Parathyroid adenoma (tissue), 2 donors: Measurements from ENCODE around the gene RBP7.

ENCODE experiments used
- H2AFZ ChIP-seq: fragments of 300-600 bp; sonication (generic); one replicate; pipeline ENCODE4 v1.7.0; 2017; ENCODE audit warnings: antibody characterized with exemption, mild to moderate bottlenecking
- H3K27ac ChIP-seq: fragments of 300-600 bp; sonication (generic); one replicate; pipeline ENCODE4 v1.7.0; 2017
- H3K27me3 ChIP-seq: fragments of 300-600 bp; sonication (generic); one replicate; pipeline ENCODE4 v1.7.0; 2017; ENCODE audit warnings: low read length; ENCODE audit not compliant: control insufficient read depth, insufficient read depth
- H3K36me3 ChIP-seq: fragments of 300-600 bp; sonication (generic); one replicate; pipeline ENCODE4 v1.7.0; 2017; ENCODE audit warnings: low read length; ENCODE audit not compliant: control insufficient read depth, insufficient read depth
- H3K4me1 ChIP-seq: fragments of 300-600 bp; sonication (generic); one replicate; pipeline ENCODE4 v1.7.0; 2017; ENCODE audit warnings: control low read depth
- H3K4me2 ChIP-seq: fragments of 300-600 bp; sonication (generic); one replicate; pipeline ENCODE4 v1.7.0; 2017; ENCODE audit warnings: low read length
- H3K4me3 ChIP-seq: fragments of 300-600 bp; sonication (generic); one replicate; pipeline ENCODE4 v1.7.0; 2017; ENCODE audit warnings: low read depth, low read length
- H3K79me2 ChIP-seq: fragments of 300-600 bp; sonication (generic); one replicate; pipeline ENCODE4 v1.7.0; 2017; ENCODE audit warnings: control low read depth
- H3K9ac ChIP-seq: fragments of 300-600 bp; sonication (generic); one replicate; pipeline ENCODE4 v1.7.0; 2017; ENCODE audit warnings: mild to moderate bottlenecking
- H3K9me3 ChIP-seq: fragments of 300-600 bp; sonication (generic); one replicate; pipeline ENCODE4 v1.7.0; 2017; ENCODE audit warnings: low read length; ENCODE audit not compliant: control insufficient read depth
- TF ChIP-seq, protein P1 (sequence below): fragments of 300-600 bp; sonication (generic); IDR thresholded peaks from one replicate; pipeline ENCODE4 v1.7.0; 2017; ENCODE audit warnings: antibody characterized with exemption, mild to moderate bottlenecking
- donor health status: primary hyperparathyroidism.

RBP7 gene

DNA sequence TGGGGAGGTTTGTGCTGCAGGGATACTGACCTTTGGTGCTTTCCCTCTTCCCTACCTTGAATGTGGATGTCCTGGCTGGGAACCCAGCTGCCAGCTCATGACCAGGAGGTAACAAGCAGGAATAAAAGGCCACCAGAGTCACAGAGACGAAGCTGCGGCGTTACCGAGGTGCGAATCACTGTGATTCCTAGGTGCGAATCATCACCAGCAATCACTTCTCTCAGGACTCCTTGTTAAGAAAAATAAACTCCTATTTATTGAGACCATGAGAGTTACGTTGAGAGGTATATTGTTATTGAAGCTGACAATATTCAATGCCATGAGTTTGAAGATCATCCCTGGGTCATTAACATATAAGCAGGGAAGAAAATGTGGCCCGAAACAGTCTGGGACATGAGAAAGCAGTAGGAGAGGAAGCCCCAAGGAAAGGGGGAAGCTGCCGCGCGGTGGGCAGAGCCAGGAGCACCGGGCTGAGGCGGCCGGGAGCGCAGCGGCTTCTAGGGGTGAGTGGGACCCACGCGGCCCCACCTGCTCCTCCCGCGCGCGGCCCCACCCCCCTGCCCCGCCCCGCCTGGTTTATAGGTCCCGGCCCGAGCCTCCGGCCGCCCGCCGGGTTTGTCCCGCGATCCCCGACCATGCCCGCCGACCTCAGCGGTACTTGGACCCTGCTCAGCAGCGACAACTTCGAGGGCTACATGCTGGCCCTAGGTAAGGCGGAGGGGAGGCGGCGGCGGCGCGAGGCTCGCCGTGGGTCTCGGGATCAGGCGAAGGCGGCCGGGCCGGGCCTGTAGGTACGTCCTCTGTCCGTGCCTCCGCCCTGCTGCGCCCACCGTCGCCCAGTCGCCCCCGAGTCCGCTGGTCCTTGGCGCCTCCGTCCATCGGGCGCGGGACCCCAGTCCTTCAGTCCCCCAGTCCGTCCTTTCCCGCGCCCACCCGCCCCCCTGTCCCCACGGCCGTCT, at the start of gene RBP7:
Gene RBP7 (plus strand): TSS at position 605 of the 959 bp plus-strand sequence. CDS start 31 bp downstream, at position 636.
- TF ChIP-seq, protein P1, sequence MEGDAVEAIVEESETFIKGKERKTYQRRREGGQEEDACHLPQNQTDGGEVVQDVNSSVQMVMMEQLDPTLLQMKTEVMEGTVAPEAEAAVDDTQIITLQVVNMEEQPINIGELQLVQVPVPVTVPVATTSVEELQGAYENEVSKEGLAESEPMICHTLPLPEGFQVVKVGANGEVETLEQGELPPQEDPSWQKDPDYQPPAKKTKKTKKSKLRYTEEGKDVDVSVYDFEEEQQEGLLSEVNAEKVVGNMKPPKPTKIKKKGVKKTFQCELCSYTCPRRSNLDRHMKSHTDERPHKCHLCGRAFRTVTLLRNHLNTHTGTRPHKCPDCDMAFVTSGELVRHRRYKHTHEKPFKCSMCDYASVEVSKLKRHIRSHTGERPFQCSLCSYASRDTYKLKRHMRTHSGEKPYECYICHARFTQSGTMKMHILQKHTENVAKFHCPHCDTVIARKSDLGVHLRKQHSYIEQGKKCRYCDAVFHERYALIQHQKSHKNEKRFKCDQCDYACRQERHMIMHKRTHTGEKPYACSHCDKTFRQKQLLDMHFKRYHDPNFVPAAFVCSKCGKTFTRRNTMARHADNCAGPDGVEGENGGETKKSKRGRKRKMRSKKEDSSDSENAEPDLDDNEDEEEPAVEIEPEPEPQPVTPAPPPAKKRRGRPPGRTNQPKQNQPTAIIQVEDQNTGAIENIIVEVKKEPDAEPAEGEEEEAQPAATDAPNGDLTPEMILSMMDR, result no peak
- no peaks in the 10 kb centered on the region for H3K9me3 ChIP-seq
- H3K4me2 ChIP-seq, result peak within 1 kb of the TSS; percentile 71
- H3K4me3 ChIP-seq, result peak within 1 kb of the TSS; percentile 54
- no peaks in the 10 kb centered on the region for H3K27me3 ChIP-seq
- H3K9ac ChIP-seq, result no peak within 1 kb of the TSS
- H2AFZ ChIP-seq, result peak within 1 kb of the TSS; percentile 74
- no peaks in the 10 kb centered on the region for H3K4me1 ChIP-seq
- no peak within 1 kb of the TSS for H3K27ac ChIP-seq
- H3K79me2 ChIP-seq, result no peaks in the 10 kb centered on the region
- H3K36me3 ChIP-seq, result no peaks in the 10 kb centered on the region

DNA sequence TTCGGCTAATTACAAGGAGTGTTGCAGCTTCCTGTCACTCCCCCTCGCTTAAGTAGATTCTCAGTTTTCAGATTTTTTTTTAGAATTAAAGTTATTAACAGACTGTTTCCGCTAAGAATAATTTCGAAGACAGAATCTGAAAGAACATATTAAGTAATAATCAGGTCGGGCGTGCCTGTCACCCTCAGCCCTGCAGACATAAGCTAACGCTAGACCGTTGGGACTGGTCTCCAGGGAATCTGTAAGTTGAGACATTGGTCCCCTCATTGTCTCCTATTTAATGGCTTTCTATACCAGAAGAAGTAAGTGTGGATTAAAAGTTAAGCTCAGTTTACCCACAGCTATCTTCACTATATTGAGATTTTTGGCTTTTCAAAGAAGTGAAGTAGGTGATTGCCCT, 39.3 kb upstream of the RBP7 start:
- no peak overlapping the region for H2AFZ ChIP-seq
- TF ChIP-seq, protein P1, result no peak
- no peak overlapping the region for H3K4me3 ChIP-seq
- H3K79me2 ChIP-seq, result no peaks in the 10 kb centered on the region
- no peaks in the 10 kb centered on the region for H3K4me1 ChIP-seq
- no peaks in the 10 kb centered on the region for H3K27me3 ChIP-seq
- no peak overlapping the region for H3K4me2 ChIP-seq
- no peak overlapping the region for H3K9ac ChIP-seq
- no peaks in the 10 kb centered on the region for H3K36me3 ChIP-seq
- H3K27ac ChIP-seq, result no peak overlapping the region
- no peaks in the 10 kb centered on the region for H3K9me3 ChIP-seq

DNA sequence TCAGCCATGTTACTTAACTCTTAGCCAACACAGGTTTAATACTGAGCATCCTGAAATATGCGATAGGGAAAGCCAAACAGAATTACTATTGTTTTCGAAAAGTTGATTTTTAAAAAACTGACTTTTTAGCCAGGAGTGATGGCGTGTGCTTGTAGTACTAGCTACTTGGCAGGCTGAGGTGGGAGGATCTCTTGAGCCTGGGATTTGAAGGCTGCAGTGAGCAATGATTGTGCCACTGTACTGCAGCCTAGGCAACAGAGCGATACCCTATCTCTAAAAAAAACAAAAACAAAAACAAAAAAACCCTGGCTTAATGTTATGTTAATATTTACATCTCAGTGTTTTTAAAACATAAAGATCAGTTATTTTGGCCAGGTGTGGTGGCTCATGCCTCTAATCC, 37.0 kb upstream of the RBP7 start:
- no peak overlapping the region for H2AFZ ChIP-seq
- H3K27me3 ChIP-seq, result no peaks in the 10 kb centered on the region
- no peak overlapping the region for H3K4me3 ChIP-seq
- no peaks in the 10 kb centered on the region for H3K36me3 ChIP-seq
- H3K4me1 ChIP-seq, result no peaks in the 10 kb centered on the region
- no peak overlapping the region for H3K27ac ChIP-seq
- no peaks in the 10 kb centered on the region for H3K9me3 ChIP-seq
- no peak overlapping the region for H3K4me2 ChIP-seq
- no peak overlapping the region for H3K9ac ChIP-seq
- TF ChIP-seq, protein P1, result no peak
- no peaks in the 10 kb centered on the region for H3K79me2 ChIP-seq

DNA sequence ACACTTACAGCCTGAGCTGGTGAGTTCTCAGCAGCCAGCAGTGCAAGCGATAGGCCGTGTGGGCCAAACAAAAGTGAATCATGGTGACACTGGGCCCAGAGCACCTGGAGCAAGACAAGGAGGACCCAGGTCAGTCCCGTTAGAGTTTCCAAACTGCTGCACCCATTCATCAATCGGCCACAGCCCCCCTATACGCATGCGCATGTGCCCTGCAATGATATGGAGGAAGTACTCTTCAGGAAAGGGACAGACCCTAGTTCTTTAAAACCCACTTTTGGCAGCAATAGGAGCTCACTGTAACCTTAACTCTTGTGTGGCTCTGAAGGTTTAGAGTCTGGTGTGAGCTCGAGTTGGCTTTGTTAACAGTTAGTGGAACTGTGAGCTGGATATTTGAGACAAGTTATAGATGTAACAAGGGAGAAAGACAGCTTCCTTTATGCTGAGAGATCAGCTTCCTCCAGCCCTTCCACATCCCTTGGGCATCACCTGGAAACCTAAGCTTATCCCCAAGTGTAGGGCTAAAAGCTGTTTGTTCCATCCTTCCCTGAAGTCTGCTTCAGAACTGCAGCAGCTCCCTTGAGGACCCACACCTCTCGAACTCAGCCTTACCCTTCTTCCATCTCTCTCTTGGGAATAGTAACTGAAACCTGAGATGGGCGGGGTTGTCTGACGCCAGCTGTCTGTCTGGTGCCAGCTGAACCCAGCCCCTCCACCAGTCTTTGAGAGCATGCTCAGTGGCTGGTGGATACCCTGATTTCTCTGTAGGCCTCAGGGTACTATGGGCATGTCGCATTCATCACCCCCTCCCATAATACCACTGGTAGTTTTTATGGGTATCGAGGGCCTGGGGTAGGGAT, 36.1 kb upstream of the RBP7 start:
- TF ChIP-seq, protein P1, result no peak
- H3K27ac ChIP-seq, result no peak overlapping the region
- H3K4me1 ChIP-seq, result no peaks in the 10 kb centered on the region
- no peak overlapping the region for H3K4me3 ChIP-seq
- no peak overlapping the region for H3K9ac ChIP-seq
- H3K4me2 ChIP-seq, result no peak overlapping the region
- no peaks in the 10 kb centered on the region for H3K36me3 ChIP-seq
- no peaks in the 10 kb centered on the region for H3K79me2 ChIP-seq
- H3K9me3 ChIP-seq, result no peaks in the 10 kb centered on the region
- H3K27me3 ChIP-seq, result no peaks in the 10 kb centered on the region
- no peak overlapping the region for H2AFZ ChIP-seq
